Cardiac muscle cell (in vitro differentiated cells and primary cell): ENCODE results near the gene MSX1. TPM values are rescaled to one million over a fixed set of nuclear protein-coding genes. Genes with fewer than 3 reads are reported as not detected.
A peak's percentile ranks its signal among the peaks of the same experiment; 100 is the strongest.

ENCODE experiments used
- DNase-seq, 2 donors: peaks; one replicate each; pipeline versions ENCODE4 v3.0.0 to v3.0.0-alpha.2; 2010 to 2017; ENCODE audit warnings: low read depth in 1 of 2, low spot score in 1 of 2
- H3K27ac ChIP-seq: fragments of 200-600 bp; sonication (generic); 2 replicates; pipeline ENCODE4 v1.5.1; 2016
- H3K27me3 ChIP-seq: fragments of 200-600 bp; sonication (generic); 2 replicates; pipeline ENCODE4 v1.6.0; 2016; ENCODE audit warnings: control low read depth
- H3K36me3 ChIP-seq: fragments of 200-600 bp; sonication (generic); 2 replicates; pipeline ENCODE4 v1.5.1; 2016; ENCODE audit warnings: control low read depth
- H3K4me1 ChIP-seq: fragments of 200-600 bp; sonication (generic); 2 replicates; pipeline ENCODE4 v1.8.1; 2017; ENCODE audit warnings: low read depth, mild to moderate bottlenecking, mixed run types
- H3K4me3 ChIP-seq: fragments of 200-600 bp; sonication (generic); 2 replicates; pipeline ENCODE4 v1.5.1; 2016; ENCODE audit warnings: mild to moderate bottlenecking
- H3K9me3 ChIP-seq: fragments of 200-600 bp; sonication (generic); 2 replicates; pipeline ENCODE4 v1.5.1; 2017; ENCODE audit warnings: low read depth, mild to moderate bottlenecking, control low read depth
- polyA plus RNA-seq: library from polyadenylated mRNA; unstranded; fragments of >200 nt; fragmentation: Nextera tagmentation; extraction: Ambion mirVana; gene quantifications from 2 replicates; pipeline ENCODE4 v1.2.1, GENCODE V29; 2016
- total RNA-seq: library from RNA; depleted of rRNA; stranded (reverse); fragments of >200 nt; gene quantifications from 2 replicates; pipeline ENCODE4 v1.2.3, GENCODE V29; 2016
- TF ChIP-seq, protein P1 (sequence below): IDR thresholded peaks from 2 replicates; pipeline ENCODE4 v1.5.1; 2012; ENCODE audit warnings: low read depth, mild to moderate bottlenecking, low read length

Gene MSX1
- total and polyA plus RNA-seq, 2 experiments from 2014 or later: 15.6 to 27.5 TPM

DNA sequence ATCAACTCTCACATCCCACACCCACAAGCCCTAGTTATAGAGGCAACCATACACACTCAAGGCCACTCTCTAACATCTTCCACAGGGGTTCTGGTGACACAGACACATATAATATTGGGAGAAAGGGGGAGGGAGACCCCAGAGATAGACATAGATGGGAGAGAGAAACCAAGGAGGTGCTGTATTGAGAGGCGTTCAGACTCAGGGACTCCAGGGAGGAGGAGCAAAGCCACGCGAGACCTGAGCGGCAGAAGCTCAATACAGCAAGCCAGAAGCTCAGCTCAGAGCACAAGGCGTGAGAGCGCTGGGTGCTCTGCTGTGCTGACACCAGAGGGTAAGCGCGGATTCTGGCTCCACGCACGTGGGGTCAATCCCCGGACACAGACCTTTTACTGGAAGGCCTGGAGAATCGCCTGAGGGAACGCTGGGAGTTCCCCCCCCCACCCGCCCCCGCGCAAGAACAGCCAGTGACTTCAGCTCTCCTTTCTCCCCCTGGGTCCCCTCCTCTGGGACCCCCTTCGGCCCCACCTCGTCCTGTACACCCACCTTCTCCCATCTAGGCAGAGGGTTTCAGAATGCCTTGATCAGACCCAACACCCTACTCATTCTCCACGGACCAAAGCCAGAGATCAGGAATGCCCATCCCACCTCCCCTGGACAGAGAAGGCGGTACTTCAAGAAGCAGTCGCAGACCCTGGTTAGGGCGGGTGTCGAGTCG lies 8.7 kb downstream of the MSX1 start:
- H3K36me3 ChIP-seq: no peaks in the 10 kb centered on the region
- no peak for DNase-seq
- H3K27ac ChIP-seq: no peak overlapping the region
- no peak overlapping the region for H3K4me3 ChIP-seq
- H3K27me3 ChIP-seq: peaks cover 100% of the 10 kb centered on the region
- no peaks in the 10 kb centered on the region for H3K4me1 ChIP-seq
- H3K9me3 ChIP-seq: no peaks in the 10 kb centered on the region
- TF ChIP-seq, protein P1, sequence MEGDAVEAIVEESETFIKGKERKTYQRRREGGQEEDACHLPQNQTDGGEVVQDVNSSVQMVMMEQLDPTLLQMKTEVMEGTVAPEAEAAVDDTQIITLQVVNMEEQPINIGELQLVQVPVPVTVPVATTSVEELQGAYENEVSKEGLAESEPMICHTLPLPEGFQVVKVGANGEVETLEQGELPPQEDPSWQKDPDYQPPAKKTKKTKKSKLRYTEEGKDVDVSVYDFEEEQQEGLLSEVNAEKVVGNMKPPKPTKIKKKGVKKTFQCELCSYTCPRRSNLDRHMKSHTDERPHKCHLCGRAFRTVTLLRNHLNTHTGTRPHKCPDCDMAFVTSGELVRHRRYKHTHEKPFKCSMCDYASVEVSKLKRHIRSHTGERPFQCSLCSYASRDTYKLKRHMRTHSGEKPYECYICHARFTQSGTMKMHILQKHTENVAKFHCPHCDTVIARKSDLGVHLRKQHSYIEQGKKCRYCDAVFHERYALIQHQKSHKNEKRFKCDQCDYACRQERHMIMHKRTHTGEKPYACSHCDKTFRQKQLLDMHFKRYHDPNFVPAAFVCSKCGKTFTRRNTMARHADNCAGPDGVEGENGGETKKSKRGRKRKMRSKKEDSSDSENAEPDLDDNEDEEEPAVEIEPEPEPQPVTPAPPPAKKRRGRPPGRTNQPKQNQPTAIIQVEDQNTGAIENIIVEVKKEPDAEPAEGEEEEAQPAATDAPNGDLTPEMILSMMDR: no peak

DNA sequence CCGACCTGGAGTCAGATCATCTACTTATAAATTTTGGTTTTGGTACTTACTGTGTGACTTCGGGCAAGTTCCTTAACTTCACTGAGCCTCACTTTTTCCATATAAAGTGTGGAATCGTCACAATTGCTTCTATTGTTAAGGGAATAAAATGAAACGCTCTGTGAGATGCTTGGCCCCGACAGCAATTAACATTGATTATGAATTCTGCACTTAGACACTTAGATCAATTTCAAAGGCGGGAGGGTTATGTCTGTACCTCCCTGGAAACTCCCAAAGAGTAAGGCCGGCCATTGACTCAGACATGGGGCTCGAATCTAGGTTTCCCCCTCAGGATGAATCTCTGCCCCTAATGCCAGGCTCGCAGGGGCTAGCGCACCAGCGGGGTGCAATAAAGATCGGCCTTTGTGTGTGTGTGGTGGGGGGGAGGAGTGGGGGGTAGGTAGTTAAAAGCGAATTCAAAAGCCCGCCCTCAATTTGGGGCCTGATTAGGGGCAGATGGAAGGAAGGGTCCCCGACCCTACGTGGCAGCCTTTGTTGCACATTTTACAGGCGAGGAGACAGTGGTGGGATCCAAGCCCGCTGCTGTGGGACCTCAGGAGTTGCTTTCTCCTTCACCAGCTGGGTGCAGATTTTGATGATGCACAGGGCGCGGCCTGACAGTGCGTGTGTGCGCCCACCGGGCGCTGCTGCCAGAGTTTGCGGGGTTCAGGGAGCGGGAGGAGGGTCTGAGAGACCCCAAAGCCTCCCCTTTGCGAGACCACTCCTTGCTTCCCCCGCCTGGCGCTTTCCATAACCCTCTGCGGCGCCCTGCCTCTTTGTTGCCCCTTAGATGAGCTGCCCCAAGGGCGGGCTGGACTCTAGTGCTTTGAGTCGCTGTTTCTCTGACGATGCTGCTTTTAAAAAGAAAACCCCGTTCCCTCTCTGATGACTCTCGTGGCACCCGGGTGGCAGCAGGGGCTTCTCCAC lies 9.6 kb downstream of the MSX1 start:
- TF ChIP-seq, protein P1: no peak
- Histone ChIP-seq H3K4me3 (no peak overlapping the region), H3K9me3 (no peaks in the 10 kb centered on the region), H3K36me3 (no peaks in the 10 kb centered on the region), H3K4me1 (no peaks in the 10 kb centered on the region), H3K27ac (no peak overlapping the region), H3K27me3 (peaks cover 100% of the 10 kb centered on the region)
- DNase-seq: no peak

DNA sequence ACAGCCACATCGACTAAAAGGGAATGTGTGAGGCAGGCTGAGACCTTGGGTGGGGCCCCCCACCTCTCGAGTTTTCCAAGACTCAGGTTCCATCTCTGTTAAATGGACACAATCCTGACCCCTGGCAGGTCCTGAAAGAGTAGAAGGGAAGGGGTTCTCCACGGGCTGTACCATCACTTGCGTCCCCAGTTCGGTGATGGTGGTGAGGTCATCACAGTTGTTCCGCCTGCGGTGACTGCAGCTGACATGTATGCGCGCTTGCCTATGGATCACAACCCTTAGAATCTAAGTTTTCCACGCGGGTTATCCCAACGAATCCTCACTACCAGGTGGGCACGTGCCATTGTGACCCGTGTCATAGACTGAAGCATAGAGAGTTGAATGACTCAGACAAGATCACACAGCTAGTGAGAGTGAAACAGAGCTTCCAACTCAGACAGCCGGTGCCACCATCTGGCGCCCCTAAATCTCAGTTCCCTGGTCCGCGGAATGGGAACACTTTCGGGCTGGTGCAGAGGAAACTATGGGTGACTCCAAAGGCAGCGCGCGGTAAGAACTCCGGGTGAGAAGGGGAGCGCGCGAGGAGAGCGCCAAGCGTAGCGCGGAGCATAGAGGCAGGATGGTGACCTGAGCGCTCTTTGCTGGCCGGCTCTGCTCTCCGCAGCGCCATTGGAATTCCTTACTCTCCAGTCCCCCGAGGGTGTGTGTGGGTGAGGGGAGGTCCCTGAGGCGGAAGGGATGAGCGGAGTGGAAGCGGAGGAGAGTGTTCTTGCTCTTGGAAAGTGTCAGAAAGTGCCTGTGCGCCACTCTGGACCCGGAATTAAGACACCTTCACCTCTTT lies 10.5 kb downstream of the MSX1 start:
- H3K4me3 ChIP-seq: no peak overlapping the region
- H3K4me1 ChIP-seq: peaks cover 2% of the 10 kb centered on the region
- H3K36me3 ChIP-seq: no peaks in the 10 kb centered on the region
- no peaks in the 10 kb centered on the region for H3K9me3 ChIP-seq
- H3K27ac ChIP-seq: no peak overlapping the region
- DNase-seq: peak in 1 of 2 donors; percentile 60
- peaks cover 100% of the 10 kb centered on the region for H3K27me3 ChIP-seq
- TF ChIP-seq, protein P1: no peak

DNA sequence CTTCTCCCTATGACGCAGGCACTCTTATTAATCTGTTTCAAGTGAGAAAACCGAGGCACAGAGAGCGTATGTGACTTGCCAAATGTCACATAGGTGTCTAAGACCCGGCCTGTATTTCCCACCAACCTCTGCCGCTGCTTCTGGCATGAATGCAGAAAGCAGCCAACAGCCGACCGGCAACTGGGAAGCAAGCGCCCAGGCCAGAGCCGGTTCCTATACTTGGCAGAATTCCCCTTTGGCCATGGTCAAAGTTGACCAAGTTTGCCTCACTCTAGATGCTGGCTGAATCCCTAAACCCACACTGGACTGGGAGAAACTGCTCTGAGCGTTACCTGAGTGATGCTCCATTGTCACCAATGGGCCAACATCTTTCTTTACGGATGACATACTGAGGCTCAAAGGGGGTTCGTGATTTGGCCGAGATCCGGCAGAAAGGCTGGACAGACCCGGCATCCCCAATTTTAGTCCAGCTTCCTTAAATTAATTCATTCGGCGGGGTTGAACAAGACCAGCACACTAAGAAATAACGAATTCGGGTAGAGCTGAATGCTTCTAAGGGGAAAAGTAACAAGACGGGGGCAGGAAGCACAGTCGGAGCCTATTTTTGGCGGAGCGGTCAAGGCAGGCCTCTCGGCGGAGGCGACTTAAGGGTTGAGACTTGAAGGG lies 11.2 kb downstream of the MSX1 start:
- TF ChIP-seq, protein P1: no peak
- Histone ChIP-seq H3K4me1 (peaks cover 4% of the 10 kb centered on the region), H3K9me3 (no peaks in the 10 kb centered on the region), H3K36me3 (no peaks in the 10 kb centered on the region), H3K4me3 (no peak overlapping the region), H3K27ac (no peak overlapping the region), H3K27me3 (peaks cover 100% of the 10 kb centered on the region)
- DNase-seq: no peak

- H3K27me3 ChIP-seq: peaks cover 100% of the 10 kb centered on the region
- peaks cover 4% of the 10 kb centered on the region for H3K4me1 ChIP-seq
- no peak for DNase-seq
- TF ChIP-seq, protein P1: no peak
- H3K27ac ChIP-seq: no peak overlapping the region
- no peak overlapping the region for H3K4me3 ChIP-seq
- no peaks in the 10 kb centered on the region for H3K36me3 ChIP-seq
- H3K9me3 ChIP-seq: no peaks in the 10 kb centered on the region
Measured at GRCh38 chr4:4871242-4871572, 11.7 kb downstream of the MSX1 start.
